Suprapubic skin (tissue), 4 donors: ENCODE results near the gene TTI1.

Experiments
- POLR2A ChIP-seq, 2 donors: fragments of 450-650 bp; IDR thresholded peaks; one replicate each; pipeline ENCODE4 v1.6.1; 2017; ENCODE audit warnings: antibody characterized with exemption in 2 of 2, mild to moderate bottlenecking in 2 of 2, moderate library complexity in 2 of 2
- POLR2AphosphoS5 ChIP-seq, 3 donors: sonication (generic); formaldehyde crosslinking; IDR thresholded peaks; one replicate each; pipeline ENCODE4 v1.6.1; 2017; ENCODE audit warnings: antibody characterized with exemption in 3 of 3

- TF ChIP-seq POLR2AphosphoS5 (IDR thresholded peaks at IDR 0.05) (no peak), POLR2A (IDR thresholded peaks at IDR 0.05) (no peak)
These were observed 42.1 kb upstream of the TTI1 start for GRCh38 chr20:38075161-38075998.
